ENCODE data around the gene TPSD1. TPM values are rescaled to one million over a fixed set of nuclear protein-coding genes. Genes with fewer than 3 reads are reported as not detected.

TPSD1 gene
- total RNA-seq, 1 experiment from 2014 or later: 0.26 TPM

DNA sequence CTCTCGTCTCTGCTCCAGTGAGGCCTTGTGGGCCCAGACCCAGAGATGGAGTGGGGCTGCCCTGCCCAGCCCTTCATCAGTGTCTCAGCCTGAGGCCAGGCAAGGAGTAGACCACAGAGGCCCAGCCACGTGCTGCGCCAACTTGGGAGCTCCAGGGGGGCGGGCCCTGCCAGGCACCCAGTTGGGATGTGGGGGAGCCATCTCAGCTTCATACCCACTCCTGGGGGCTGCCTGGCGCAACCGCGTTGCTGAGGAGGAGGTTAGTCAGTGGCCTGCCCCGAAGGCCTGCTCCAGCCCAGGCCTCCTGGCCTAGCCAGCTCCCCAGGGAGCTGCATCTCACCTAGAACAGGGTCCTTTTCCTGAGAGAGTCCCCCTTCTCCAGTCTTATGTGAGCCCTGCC lies 42.6 kb upstream of the TPSD1 start:
- intact Hi-C loops (cut with micrococcal nuclease; ENCODE audit: unreplicated experiment) (no loop called here), in situ Hi-C loops (cut with HindIII; ENCODE audit: low pct_unique_long_range_greater_than_20kb, low sequenced_read_pairs) (no loop called here)
- Histone ChIP-seq H3K4me3 (ENCODE audit: low read depth in 2 of 2, low read length in 2 of 2) (no peak overlapping the region), H3K27me3 (ENCODE audit: control insufficient read depth, insufficient read depth, low read length) (no peaks in the 10 kb centered on the region), H3K36me3 (ENCODE audit: control insufficient read depth, insufficient read depth, low read length) (no peaks in the 10 kb centered on the region; the same call in 1 of the 2 replicates), H3K9me3 (ENCODE audit: control insufficient read depth, insufficient read depth, low read depth, low read length) (no peaks in the 10 kb centered on the region), H3K27ac (ENCODE audit: low read length) (no peak overlapping the region), H3K4me1 (ENCODE audit: control insufficient read depth, insufficient read depth, low read length) (no peaks in the 10 kb centered on the region)
- ATAC-seq: no peak
- no peak for DNase-seq (ENCODE audit: low read depth, low spot score)
- BruUV-seq (replicated peaks): no TSS peak
- ChIA-PET POLR2A (no interaction called here), CTCF (no interaction called here)
- TF ChIP-seq POLR2AphosphoS5 (IDR thresholded peaks at IDR 0.05; ENCODE audit: low read depth, low read length) (no peak), TCF7L2 (IDR thresholded peaks at IDR 0.05; ENCODE audit: low read depth, low read length) (no peak), SIN3A (IDR thresholded peaks at IDR 0.05; ENCODE audit: borderline replicate concordance, insufficient read depth, low read depth, low read length) (no peak)
- TF ChIP-seq, protein P1, sequence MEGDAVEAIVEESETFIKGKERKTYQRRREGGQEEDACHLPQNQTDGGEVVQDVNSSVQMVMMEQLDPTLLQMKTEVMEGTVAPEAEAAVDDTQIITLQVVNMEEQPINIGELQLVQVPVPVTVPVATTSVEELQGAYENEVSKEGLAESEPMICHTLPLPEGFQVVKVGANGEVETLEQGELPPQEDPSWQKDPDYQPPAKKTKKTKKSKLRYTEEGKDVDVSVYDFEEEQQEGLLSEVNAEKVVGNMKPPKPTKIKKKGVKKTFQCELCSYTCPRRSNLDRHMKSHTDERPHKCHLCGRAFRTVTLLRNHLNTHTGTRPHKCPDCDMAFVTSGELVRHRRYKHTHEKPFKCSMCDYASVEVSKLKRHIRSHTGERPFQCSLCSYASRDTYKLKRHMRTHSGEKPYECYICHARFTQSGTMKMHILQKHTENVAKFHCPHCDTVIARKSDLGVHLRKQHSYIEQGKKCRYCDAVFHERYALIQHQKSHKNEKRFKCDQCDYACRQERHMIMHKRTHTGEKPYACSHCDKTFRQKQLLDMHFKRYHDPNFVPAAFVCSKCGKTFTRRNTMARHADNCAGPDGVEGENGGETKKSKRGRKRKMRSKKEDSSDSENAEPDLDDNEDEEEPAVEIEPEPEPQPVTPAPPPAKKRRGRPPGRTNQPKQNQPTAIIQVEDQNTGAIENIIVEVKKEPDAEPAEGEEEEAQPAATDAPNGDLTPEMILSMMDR (IDR thresholded peaks at IDR 0.05): no peak
- TF ChIP-seq, protein P2, sequence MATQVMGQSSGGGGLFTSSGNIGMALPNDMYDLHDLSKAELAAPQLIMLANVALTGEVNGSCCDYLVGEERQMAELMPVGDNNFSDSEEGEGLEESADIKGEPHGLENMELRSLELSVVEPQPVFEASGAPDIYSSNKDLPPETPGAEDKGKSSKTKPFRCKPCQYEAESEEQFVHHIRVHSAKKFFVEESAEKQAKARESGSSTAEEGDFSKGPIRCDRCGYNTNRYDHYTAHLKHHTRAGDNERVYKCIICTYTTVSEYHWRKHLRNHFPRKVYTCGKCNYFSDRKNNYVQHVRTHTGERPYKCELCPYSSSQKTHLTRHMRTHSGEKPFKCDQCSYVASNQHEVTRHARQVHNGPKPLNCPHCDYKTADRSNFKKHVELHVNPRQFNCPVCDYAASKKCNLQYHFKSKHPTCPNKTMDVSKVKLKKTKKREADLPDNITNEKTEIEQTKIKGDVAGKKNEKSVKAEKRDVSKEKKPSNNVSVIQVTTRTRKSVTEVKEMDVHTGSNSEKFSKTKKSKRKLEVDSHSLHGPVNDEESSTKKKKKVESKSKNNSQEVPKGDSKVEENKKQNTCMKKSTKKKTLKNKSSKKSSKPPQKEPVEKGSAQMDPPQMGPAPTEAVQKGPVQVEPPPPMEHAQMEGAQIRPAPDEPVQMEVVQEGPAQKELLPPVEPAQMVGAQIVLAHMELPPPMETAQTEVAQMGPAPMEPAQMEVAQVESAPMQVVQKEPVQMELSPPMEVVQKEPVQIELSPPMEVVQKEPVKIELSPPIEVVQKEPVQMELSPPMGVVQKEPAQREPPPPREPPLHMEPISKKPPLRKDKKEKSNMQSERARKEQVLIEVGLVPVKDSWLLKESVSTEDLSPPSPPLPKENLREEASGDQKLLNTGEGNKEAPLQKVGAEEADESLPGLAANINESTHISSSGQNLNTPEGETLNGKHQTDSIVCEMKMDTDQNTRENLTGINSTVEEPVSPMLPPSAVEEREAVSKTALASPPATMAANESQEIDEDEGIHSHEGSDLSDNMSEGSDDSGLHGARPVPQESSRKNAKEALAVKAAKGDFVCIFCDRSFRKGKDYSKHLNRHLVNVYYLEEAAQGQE (IDR thresholded peaks at IDR 0.05; ENCODE audit: insufficient read depth in 1 of 2, low read depth in 2 of 2, low read length in 1 of 2): no peak

DNA sequence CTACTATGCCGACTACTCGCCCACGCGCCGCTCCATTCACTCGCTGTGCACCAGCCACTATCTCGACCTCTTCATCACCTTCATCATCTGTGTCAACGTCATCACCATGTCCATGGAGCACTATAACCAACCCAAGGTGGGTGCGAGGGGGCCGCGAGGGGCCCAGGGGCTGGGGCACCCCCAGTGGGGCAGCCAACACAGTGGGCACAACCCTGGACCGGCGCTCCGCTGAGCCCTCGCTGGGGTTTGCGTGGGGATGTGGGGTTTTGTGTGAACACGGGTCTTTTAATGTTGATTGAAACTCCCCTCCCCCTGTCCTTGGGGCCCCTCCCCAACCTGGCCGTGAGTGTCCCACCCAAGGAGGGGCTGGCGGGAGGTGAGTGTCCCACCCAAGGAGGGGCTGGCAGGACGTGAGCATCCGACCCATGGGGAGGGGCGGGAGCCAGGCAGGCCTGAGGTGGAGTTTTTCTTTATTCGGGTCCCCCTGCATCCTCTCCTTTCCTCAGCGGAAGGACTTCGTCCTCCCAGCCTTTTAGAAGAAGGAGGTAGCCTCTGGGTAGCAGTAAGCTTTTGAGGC lies 42.0 kb upstream of the TPSD1 start:
- DNase-seq (ENCODE audit: low read depth, low spot score) (no peak), ATAC-seq (no peak)
- Histone ChIP-seq H3K4me1 (ENCODE audit: control insufficient read depth, insufficient read depth, low read length) (no peaks in the 10 kb centered on the region), H3K27me3 (ENCODE audit: control insufficient read depth, insufficient read depth, low read length) (no peaks in the 10 kb centered on the region), H3K27ac (ENCODE audit: low read length) (no peak overlapping the region), H3K36me3 (ENCODE audit: control insufficient read depth, insufficient read depth, low read length) (no peaks in the 10 kb centered on the region; the same call in 1 of the 2 replicates), H3K4me3 (ENCODE audit: low read depth in 2 of 2, low read length in 2 of 2) (no peak overlapping the region), H3K9me3 (ENCODE audit: control insufficient read depth, insufficient read depth, low read depth, low read length) (no peaks in the 10 kb centered on the region)
- POLR2A ChIA-PET: no interaction called here
- CTCF ChIA-PET: no interaction called here
- intact Hi-C loops (cut with micrococcal nuclease; ENCODE audit: unreplicated experiment): no loop called here
- TF ChIP-seq TCF7L2 (IDR thresholded peaks at IDR 0.05; ENCODE audit: low read depth, low read length) (no peak), SIN3A (IDR thresholded peaks at IDR 0.05; ENCODE audit: borderline replicate concordance, insufficient read depth, low read depth, low read length) (no peak), POLR2AphosphoS5 (IDR thresholded peaks at IDR 0.05; ENCODE audit: low read depth, low read length) (no peak)
- TF ChIP-seq, protein P2 (IDR thresholded peaks at IDR 0.05; ENCODE audit: insufficient read depth in 1 of 2, low read depth in 2 of 2, low read length in 1 of 2): no peak
- TF ChIP-seq, protein P1 (IDR thresholded peaks at IDR 0.05): no peak
- no TSS peak for BruUV-seq (replicated peaks)
- in situ Hi-C loops (cut with HindIII; ENCODE audit: low pct_unique_long_range_greater_than_20kb, low sequenced_read_pairs): no loop called here

Data from Panc1 (cell line).